ENCODE measurements around the gene LEUTX. TPM values are rescaled to one million over a fixed set of nuclear protein-coding genes. Genes with fewer than 3 reads are reported as not detected.
"Not testable (repeated sequence)": the region's sequence is repeated elsewhere in the genome, so short reads cannot be mapped to it uniquely, and the experiment has no call there.

The LEUTX gene
- total RNA-seq, 1 donor from 2014 or later, result not detected

- DNase-seq (ENCODE audit: low read depth in 2 of 2), result no peak
Measured at GRCh38 chr19:39768786-39769185, 9.9 kb upstream of the LEUTX start.

GRCh38 chr19:39780894-39781293 is 2.2 kb downstream of the LEUTX start:
- no peak for DNase-seq (ENCODE audit: low read depth in 2 of 2)

GRCh38 chr19:39788244-39788643 is 9.6 kb downstream of the LEUTX start:
- no peak for DNase-seq (ENCODE audit: low read depth in 2 of 2)

- peak; percentile 72 to 82 for DNase-seq (ENCODE audit: low read depth in 2 of 2)
Measured at GRCh38 chr19:39792999-39793546, 14.4 kb downstream of the LEUTX start.

- DNase-seq (ENCODE audit: low read depth in 2 of 2), result no peak
Measured at GRCh38 chr19:39795001-39795400, 16.3 kb downstream of the LEUTX start.

- DNase-seq (ENCODE audit: low read depth in 2 of 2), result no peak
Measured at GRCh38 chr19:39796000-39796498, 17.4 kb downstream of the LEUTX start.

- no peak for DNase-seq (ENCODE audit: low read depth in 2 of 2)
Measured at GRCh38 chr19:39797083-39797482, 18.4 kb downstream of the LEUTX start.

- DNase-seq (ENCODE audit: low read depth in 2 of 2), result no peak
Measured at GRCh38 chr19:39802958-39803357, 24.3 kb downstream of the LEUTX start.

GRCh38 chr19:39805104-39805503 is 26.4 kb downstream of the LEUTX start:
- DNase-seq (ENCODE audit: low read depth in 2 of 2), result peak in 1 of 2 donors; percentile 44

- no peak for DNase-seq (ENCODE audit: low read depth in 2 of 2)
Measured at GRCh38 chr19:39807846-39808364, 29.3 kb downstream of the LEUTX start.

GRCh38 chr19:39808688-39809087 is 30.0 kb downstream of the LEUTX start:
- DNase-seq (ENCODE audit: low read depth in 2 of 2), result not testable (repeated sequence)

- DNase-seq (ENCODE audit: low read depth in 2 of 2), result no peak
Measured at GRCh38 chr19:39809368-39809767, 30.7 kb downstream of the LEUTX start.

GRCh38 chr19:39810424-39810823 is 31.8 kb downstream of the LEUTX start:
- no peak for DNase-seq (ENCODE audit: low read depth in 2 of 2)

GRCh38 chr19:39811064-39811463 is 32.4 kb downstream of the LEUTX start:
- no peak for DNase-seq (ENCODE audit: low read depth in 2 of 2)

- DNase-seq (ENCODE audit: low read depth in 2 of 2), result no peak
Measured at GRCh38 chr19:39813264-39813993, 34.8 kb downstream of the LEUTX start.

- DNase-seq (ENCODE audit: low read depth in 2 of 2), result not testable (repeated sequence)
Measured at GRCh38 chr19:39814111-39814510, 35.5 kb downstream of the LEUTX start.

GRCh38 chr19:39814595-39814994 is 35.9 kb downstream of the LEUTX start:
- no peak for DNase-seq (ENCODE audit: low read depth in 2 of 2)

- no peak for DNase-seq (ENCODE audit: low read depth in 2 of 2)
Measured at GRCh38 chr19:39816287-39817048, 37.8 kb downstream of the LEUTX start.

GRCh38 chr19:39817888-39818561 is 39.4 kb downstream of the LEUTX start:
- DNase-seq (ENCODE audit: low read depth in 2 of 2), result no peak

- no peak for DNase-seq (ENCODE audit: low read depth in 2 of 2)
Measured at GRCh38 chr19:39818626-39819097, 40.0 kb downstream of the LEUTX start.

- DNase-seq (ENCODE audit: low read depth in 2 of 2), result no peak
Measured at GRCh38 chr19:39819786-39820185, 41.1 kb downstream of the LEUTX start.
